Frontal cortex (tissue), 4 donors: ENCODE measurements around the gene DFFA. TPM values are rescaled to one million over a fixed set of nuclear protein-coding genes. Genes with fewer than 3 reads are reported as not detected.

Experiments
- DNase-seq, 2 donors: peaks; one replicate each; pipeline ENCODE4 v3.0.0; 2012; ENCODE audit warnings: low spot score in 2 of 2
- FAIRE-seq: peaks from 2 replicates; lab custom pipeline; 2012; peaks lifted over from hg19 to GRCh38; lab: Jason Lieb, UNC
- total RNA-seq: library from RNA; depleted of rRNA; stranded (reverse); fragments of >200 nt; gene quantifications from one replicate; pipeline ENCODE4 v1.2.3, GENCODE V29; 2014
- donor health status: control.
- donor health status: control.
- donor health status: control.

Gene DFFA, protein sequence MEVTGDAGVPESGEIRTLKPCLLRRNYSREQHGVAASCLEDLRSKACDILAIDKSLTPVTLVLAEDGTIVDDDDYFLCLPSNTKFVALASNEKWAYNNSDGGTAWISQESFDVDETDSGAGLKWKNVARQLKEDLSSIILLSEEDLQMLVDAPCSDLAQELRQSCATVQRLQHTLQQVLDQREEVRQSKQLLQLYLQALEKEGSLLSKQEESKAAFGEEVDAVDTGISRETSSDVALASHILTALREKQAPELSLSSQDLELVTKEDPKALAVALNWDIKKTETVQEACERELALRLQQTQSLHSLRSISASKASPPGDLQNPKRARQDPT
- total RNA-seq, result 29.8 TPM

GRCh38 chr1:10472220-10473144, at the start of gene DFFA:
TSS of gene DFFA (minus strand) at chr1:10472529. CDS start at chr1:10472458, 71 bp downstream.
- DNase-seq (peak; percentile 89 to 92), FAIRE-seq (no peak)

DNA sequence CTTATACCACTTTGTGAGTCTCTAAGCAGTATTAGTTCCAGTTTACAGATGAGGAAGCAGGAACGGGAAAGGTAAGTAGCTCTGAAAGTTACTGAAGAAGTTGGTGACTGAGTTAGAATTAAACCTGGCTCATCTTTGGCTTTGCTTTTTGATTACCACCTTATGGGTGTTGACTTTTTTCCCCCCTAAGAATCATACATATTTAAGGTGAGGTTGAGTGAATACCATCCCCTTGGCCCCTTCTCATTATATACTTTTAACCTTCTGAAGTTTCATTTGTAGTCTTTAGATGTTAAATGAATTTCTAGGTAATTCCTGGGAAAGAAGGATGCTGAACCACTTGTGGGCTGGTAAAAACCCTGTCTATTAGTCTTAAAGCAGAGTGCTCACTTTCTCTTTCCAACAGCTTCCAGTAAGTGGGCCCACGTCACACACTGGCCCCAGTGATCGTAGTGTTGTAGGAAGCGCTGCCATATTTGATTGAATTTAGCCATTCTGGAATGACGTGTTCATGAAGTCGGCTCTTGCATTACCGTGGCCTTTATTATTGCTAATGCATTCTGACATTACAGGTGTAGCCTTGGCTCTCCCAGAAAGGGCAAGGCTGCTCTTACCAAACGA, 49.3 kb upstream of the DFFA start:
- FAIRE-seq, result no peak
- DNase-seq, result no peak

DNA sequence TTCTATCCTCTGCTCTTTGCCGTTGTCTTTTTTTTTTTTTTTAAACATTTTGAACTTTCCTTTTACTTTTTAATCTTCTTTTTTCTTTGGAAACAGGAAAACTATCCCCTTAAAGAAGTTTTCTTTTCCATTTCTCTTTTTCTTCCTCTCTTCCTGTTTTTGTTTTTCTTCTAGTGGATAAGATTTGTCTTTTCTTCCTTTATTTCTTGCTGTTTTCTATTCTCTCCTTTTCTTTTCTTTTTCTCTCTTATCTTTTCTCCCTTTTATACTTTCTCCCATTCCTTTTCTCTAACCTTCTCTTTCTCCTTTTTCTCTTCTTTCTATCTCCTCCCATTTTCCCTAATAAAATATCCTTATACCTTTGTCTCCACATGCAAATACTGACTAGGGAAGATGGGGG, 48.6 kb upstream of the DFFA start:
- FAIRE-seq (no peak), DNase-seq (no peak)

DNA sequence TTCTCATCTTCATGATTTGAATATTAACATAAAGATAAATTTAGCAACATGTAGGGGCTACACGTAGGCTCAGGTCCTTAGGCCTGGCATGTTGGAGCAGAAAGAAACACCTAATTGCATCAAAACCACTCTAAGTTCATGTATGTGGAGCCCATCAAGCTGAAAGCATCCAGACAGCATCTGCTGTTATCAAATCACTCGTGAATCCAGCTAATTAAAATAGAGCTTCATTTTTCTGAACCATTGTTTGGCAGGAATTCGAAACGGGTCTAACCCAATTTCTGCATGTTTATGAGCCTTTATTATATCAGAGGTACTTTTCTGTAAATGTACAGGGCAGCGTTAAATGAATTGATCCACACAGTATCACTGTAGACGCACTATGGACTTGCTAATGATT, 48.2 kb upstream of the DFFA start:
- no peak for FAIRE-seq
- no peak for DNase-seq

DNA sequence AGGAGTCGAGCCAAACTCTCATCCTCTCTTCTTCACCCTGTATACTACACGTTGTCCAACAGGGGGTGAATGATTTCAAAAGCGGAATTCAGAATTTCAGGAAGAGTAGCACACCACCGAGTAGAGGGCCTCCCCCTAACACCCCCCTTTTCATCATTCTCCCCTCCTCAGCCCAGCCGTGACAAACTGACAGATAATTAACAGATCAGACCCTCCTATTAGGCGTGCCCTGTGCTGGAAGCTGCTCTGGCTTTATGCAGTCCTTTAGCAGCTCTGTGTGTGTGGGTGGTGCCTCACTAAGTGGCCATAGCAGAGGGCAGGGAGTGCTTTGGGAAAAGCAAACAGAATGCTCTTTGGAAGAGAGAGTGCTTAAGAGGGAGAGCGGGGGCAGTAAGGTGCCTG, 46.7 kb upstream of the DFFA start:
- DNase-seq, result no peak
- no peak for FAIRE-seq

DNA sequence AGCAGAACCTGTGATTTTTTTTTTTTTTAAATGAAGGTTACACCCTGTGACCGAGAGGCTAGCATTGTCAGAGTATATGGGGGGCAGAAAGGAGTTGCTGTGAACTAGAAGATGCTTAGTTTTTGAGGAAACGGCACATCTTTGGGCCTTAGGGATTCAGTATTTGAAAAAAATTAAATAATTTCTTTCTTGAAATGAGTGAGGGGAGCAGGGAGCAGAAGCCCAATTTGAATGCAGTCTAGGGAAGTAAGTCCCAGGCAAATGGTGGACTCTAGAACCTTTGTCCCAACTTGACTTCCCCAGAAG, 45.3 kb upstream of the DFFA start:
- DNase-seq (no peak), FAIRE-seq (no peak)

- no peak for DNase-seq
- no peak for FAIRE-seq
These were observed 44.8 kb upstream of the DFFA start for GRCh38 chr1:10516925-10517676.

DNA sequence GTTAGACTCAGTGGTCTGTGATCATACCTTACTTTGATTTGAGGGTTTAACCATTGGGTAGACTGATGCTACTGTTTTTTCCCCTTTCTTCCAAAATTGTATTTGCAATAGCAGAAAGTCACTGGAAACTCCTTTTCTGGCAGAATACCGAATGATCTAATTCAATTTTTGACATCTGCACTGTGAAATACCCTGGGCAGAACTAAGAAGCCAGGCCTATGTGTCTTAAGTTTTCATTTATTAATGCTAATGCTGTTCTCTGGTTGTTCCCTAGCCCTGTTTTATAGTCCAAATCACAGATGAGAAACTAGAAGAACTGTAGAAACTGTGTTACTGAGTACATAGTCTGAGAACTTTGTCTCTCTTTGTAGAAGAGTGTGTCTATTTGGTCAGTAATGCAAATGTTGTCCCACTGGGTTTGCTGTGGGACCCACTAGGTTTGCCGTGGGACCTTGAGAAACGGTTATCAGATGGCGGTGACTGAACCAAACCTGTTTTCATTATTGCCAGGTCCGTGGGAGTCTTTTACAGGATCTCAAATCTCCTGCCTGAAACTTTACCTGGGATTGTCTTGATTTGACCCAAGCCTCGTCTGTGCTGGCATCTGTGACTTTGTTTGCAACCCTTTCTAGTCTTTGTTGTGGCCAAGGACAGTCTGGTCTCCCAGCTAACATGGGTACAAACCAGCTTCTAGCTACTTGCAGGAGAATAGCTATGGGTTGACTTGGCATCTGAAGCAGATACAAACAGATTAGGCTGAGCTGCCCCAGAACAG, 43.8 kb upstream of the DFFA start:
- FAIRE-seq (no peak), DNase-seq (no peak)

DNA sequence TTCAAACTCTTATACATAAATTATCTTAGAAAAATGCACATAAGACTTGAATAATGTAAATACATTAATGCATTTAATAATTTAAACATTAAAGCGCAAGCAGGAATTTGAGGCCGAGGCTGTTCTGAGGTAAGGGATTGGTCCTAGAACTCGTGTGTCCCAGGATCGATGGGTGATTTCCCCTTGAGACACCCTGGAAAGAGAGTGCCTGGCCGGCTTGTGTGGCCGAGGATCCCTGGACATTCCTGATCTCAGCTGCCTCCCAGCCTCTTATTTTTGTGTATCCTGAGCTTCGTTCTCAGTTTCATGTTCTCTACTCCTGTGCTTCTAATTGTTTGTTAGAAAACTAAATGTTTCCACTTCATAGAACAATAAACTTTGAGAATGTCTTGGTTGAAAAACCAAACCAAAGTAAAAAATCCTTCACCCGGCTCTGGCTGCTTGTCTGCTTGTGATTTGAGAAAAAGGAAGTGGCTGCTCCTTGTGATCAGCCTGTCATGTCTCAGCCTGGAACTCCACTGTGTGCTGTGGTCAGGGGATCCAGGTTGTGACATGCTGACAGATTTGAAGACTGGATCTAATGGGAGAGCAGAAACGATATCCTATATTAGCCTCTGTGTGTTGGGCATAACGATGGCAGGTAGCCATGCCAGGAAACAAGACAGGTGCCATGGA, 43.1 kb upstream of the DFFA start:
- FAIRE-seq (no peak), DNase-seq (no peak)

DNA sequence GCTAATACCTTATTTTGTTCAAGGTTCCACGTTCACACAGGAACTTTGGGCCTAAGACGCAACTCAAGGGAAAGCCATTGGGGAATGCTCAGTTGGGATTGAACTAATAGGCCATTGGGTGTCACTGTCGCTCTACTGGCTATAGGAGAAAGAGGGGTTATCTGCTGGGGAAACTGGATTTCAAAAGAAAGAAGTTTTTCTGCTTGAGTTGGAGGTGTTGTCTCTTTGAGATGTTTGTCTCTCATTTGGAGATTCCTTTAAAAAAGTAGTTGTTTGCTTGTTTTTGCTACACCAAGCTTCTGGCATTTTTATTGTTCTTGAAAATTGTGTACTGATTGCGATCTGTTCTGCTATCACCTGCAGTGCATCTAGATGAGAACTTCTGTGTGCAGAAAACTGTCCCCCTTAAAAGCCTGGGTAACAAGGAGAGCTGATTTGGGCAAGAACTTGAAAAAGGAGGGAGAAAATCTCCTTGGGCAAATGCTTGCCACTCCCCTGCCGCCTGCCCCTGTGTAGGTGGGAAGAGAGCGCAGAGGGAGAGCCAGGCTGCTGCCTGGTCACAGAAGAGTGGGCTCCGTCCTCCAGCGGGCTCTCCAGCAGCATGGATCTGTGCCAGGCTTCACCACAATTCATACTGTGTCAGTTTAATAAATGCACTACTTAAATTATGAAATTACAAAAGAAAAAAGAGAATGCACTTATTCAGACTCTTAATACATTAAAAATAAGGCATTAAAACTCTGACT, 42.3 kb upstream of the DFFA start:
- no peak for DNase-seq
- no peak for FAIRE-seq

DNA sequence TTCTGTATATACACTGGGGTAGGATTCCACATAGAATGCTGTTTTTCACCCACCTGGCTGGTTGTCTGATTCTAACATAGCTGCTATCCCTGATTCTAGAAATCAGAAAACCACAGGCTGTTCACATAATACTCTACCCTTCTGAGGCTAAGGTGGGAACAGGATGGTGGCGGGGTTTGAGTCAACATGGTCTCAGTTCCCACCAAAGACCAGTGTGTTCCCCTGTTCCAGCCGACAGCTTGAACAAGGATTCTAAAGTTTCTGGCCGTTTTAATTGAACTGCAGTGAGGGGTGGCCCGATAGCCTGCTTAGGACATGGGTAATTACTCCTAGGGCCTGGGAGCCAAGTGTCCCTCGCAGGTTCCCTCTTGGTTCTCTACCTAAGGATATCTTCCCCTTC, 40.9 kb upstream of the DFFA start:
- DNase-seq, result no peak
- no peak for FAIRE-seq

- no peak for DNase-seq
- FAIRE-seq, result no peak
These were observed 39.2 kb upstream of the DFFA start for GRCh38 chr1:10511494-10511885.

- FAIRE-seq, result no peak
- DNase-seq, result no peak
These were observed 38.5 kb upstream of the DFFA start for GRCh38 chr1:10510520-10511493.

- FAIRE-seq, result no peak
- no peak for DNase-seq
These were observed 37.6 kb upstream of the DFFA start for GRCh38 chr1:10509809-10510509.

DNA sequence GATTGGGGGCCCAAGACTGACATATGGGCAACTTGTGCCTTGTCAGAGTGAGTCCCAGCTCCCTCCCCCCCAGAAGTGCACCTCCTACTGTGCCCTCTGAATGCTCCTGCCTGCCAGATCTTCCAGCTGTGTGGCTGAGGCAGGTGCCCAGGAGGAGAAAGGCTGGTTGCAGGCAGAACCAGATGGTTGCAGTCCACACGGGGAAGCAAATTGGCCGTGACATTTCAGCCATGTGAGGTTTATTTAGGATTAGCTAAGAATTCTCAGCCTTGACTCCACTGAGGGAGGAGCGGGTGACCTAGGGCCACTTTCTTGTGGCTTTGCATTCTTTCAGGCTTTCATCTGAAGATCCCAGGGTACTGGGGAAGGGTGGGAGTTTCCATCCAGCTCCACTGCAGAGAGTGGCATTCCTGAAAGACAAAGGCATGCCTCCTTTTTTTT, 36.2 kb upstream of the DFFA start:
- DNase-seq (no peak), FAIRE-seq (no peak)

DNA sequence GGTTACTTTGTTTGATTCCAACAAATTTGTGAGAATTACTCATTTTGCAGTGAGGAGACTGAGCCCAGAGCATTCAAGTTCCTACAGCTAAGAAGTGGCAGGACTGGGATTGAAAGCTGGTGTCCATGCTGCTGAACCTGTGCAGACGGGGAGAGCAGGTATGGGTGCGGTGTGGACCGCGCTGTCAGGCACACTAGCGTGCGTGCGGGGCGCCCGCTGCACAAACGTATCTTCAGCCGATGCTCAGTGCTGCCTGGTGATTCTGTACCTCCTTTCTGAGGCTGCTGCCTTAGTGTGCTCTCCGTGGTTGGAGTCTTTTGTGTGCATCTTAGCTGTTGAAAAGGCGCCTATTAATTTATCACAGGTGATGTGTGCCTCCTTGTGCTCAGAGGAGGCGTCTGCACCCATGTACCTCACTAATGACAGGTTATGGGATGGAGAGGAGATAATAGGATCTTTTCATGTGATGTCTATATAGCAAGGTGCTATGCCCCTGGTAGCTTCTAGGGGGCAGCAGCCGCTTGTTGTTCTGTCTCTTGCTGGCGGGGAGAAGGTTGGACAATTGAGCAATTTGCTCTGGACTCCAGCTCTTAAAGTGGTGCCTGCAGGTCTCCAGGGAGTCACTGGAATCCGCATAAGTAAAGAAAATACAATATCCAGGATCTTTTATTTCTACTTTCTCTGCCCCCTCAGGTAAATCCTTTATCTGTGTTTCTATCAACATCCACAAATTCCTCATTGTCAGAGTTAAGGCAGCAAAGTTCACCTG, 35.0 kb upstream of the DFFA start:
- DNase-seq, result peak; percentile 40 to 71
- FAIRE-seq, result no peak
